Esophagus muscularis mucosa (tissue), 4 donors: ENCODE data around the gene TMEM242. TPM values are rescaled to one million over a fixed set of nuclear protein-coding genes. Genes with fewer than 3 reads are reported as not detected.
A peak's percentile ranks its signal among the peaks of the same experiment; 100 is the strongest.

Experiments used
- DNase-seq: peaks from one replicate; pipeline ENCODE4 v3.0.0-alpha.2; 2017; ENCODE audit errors: extremely low spot score
- H3K27ac ChIP-seq, 4 donors: fragments of 200-600 bp; sonication (generic); replicated peaks in 1 of 4; 1 replicate in 3 of 4; 2 replicates in 1 of 4; pipeline ENCODE4 v1.5.1; 2016 to 2019; ENCODE audit warnings: mild to moderate bottlenecking in 1 of 4
- H3K27me3 ChIP-seq, 4 donors: fragments of 200-600 bp; sonication (generic); one replicate each; pipeline versions ENCODE4 v1.5.1 to v1.6.0; 2016 to 2019
- H3K36me3 ChIP-seq, 4 donors: fragments of 200-600 bp; sonication (generic); one replicate each; pipeline ENCODE4 v1.5.1; 2016 to 2019
- H3K4me1 ChIP-seq, 4 donors: fragments of 200-600 bp; sonication (generic); one replicate each; pipeline ENCODE4 v1.5.1; 2016 to 2019
- H3K4me3 ChIP-seq, 4 donors: fragments of 200-600 bp; sonication (generic); 1 replicate in 2 of 4; 2 replicates in 2 of 4; pipeline ENCODE4 v1.5.1; 2016 to 2019; ENCODE audit warnings: mild to moderate bottlenecking in 4 of 4, moderate library complexity in 1 of 4
- H3K9me3 ChIP-seq, 4 donors: fragments of 200-600 bp; sonication (generic); 1 replicate in 3 of 4; 2 replicates in 1 of 4; pipeline ENCODE4 v1.5.1; 2016 to 2019
- CTCF ChIP-seq, 3 experiments: fragments of 200-600 bp in 2 of 3; fragments of 450-650 bp in 1 of 3; sonication (generic) in 2 of 3; IDR thresholded peaks; one replicate each; pipeline ENCODE4 v1.5.1; 2017 to 2019; ENCODE audit warnings: antibody characterized with exemption in 3 of 3, mild to moderate bottlenecking in 2 of 3, moderate library complexity in 1 of 3
- EP300 ChIP-seq: sonication (generic); formaldehyde crosslinking; IDR thresholded peaks from one replicate; pipeline ENCODE4 v1.6.1; 2017; ENCODE audit warnings: antibody characterized with exemption
- POLR2A ChIP-seq: fragments of 450-650 bp; IDR thresholded peaks from one replicate; pipeline ENCODE4 v1.6.1; 2017; ENCODE audit warnings: antibody characterized with exemption, moderate library complexity, mild to moderate bottlenecking, low read depth
- POLR2AphosphoS5 ChIP-seq, 2 donors: sonication (generic); formaldehyde crosslinking; IDR thresholded peaks; one replicate each; pipeline ENCODE4 v1.6.1; 2017; ENCODE audit warnings: antibody characterized with exemption in 2 of 2
- WGBS: methylation state at CpG from one replicate; pipeline ENCODE4 v1.1.5; 2018; 5-methylcytosine and 5-hydroxymethylcytosine counted together
- intact Hi-C: fragments of 100-400 bp; cut with DNase I; formaldehyde crosslinking; loops from one replicate; pipeline ENCODE4 v1.15.1; 2023
- total RNA-seq, 4 donors: library from RNA; depleted of rRNA; stranded (reverse); fragments of >200 nt; gene quantifications; one replicate each; pipeline versions ENCODE4 v1.1.0 to v1.2.1, GENCODE V29; 2016

Gene TMEM242
- total RNA-seq, 4 donors from 2014 or later, result 6.1 to 10.1 (median 8.0) TPM

- TF ChIP-seq POLR2AphosphoS5 (IDR thresholded peaks at IDR 0.05) (no peak), POLR2A (no peak), CTCF (IDR thresholded peaks at IDR 0.05) (no peak), EP300 (no peak)
- peak overlapping the region; percentile 74 to 82 (median 78) for H3K27ac ChIP-seq
- H3K4me1 ChIP-seq, result peaks cover 41 to 51% (median 48%) of the 10 kb centered on the region in 4 donors
- intact Hi-C loops, result no loop called here
- no peak overlapping the region for H3K4me3 ChIP-seq
- DNase-seq, result no peak
- no peaks in the 10 kb centered on the region for H3K27me3 ChIP-seq
- no peaks in the 10 kb centered on the region for H3K36me3 ChIP-seq
- WGBS, result 76% methylated on average over 4 of the region's 4 CpGs
- H3K9me3 ChIP-seq, result peaks cover 0 to 4% (median 0%) of the 10 kb centered on the region in 4 donors
Observed at GRCh38 chr6:157244780-157245179, 78.5 kb downstream of the TMEM242 start.

- peak overlapping the region; percentile 74 to 82 (median 78) for H3K27ac ChIP-seq
- H3K4me1 ChIP-seq, result peaks cover 41 to 57% (median 52%) of the 10 kb centered on the region in 4 donors
- no peak for DNase-seq
- intact Hi-C loops, result no loop called here
- no peaks in the 10 kb centered on the region for H3K27me3 ChIP-seq
- H3K36me3 ChIP-seq, result no peaks in the 10 kb centered on the region
- peak; percentile 80 to 85 for TF ChIP-seq POLR2AphosphoS5 (IDR thresholded peaks at IDR 0.05)
- TF ChIP-seq EP300, result no peak
- WGBS, result 42% methylated on average over 4 of the region's 4 CpGs
- H3K9me3 ChIP-seq, result peaks cover 0 to 4% (median 0%) of the 10 kb centered on the region in 4 donors
- no peak overlapping the region for H3K4me3 ChIP-seq
Observed at GRCh38 chr6:157244175-157244574, 79.1 kb downstream of the TMEM242 start.

- intact Hi-C loops, result no loop called here
- Histone ChIP-seq H3K4me3 (no peak overlapping the region), H3K36me3 (no peaks in the 10 kb centered on the region), H3K27me3 (no peaks in the 10 kb centered on the region), H3K9me3 (peaks cover 0 to 4% (median 0%) of the 10 kb centered on the region in 4 donors), H3K4me1 (peaks cover 41 to 61% (median 55%) of the 10 kb centered on the region in 4 donors), H3K27ac (peak overlapping the region; percentile 83 to 87 (median 86))
- TF ChIP-seq CTCF (IDR thresholded peaks at IDR 0.05), result no peak
- no peak for TF ChIP-seq POLR2AphosphoS5 (IDR thresholded peaks at IDR 0.05)
- TF ChIP-seq EP300, result no peak
- no peak for TF ChIP-seq POLR2A
- WGBS, result 97% methylated on average over 6 of the region's 6 CpGs
- DNase-seq, result no peak
Observed at GRCh38 chr6:157242791-157243190, 80.5 kb downstream of the TMEM242 start.

- intact Hi-C loops, result no loop called here
- Histone ChIP-seq H3K4me1 (peaks cover 41 to 68% (median 59%) of the 10 kb centered on the region in 4 donors), H3K4me3 (peak overlapping the region in 3 of 4 donors; percentile 39 to 53 (median 45)), H3K27ac (peak overlapping the region; percentile 83 to 87 (median 86)), H3K27me3 (peaks cover 0 to 7% (median 0%) of the 10 kb centered on the region in 4 donors), H3K9me3 (peaks cover 0 to 4% (median 0%) of the 10 kb centered on the region in 4 donors), H3K36me3 (no peaks in the 10 kb centered on the region)
- DNase-seq, result no peak
- WGBS, result 63% methylated on average over 10 of the region's 10 CpGs
- TF ChIP-seq POLR2AphosphoS5 (IDR thresholded peaks at IDR 0.05) (no peak), POLR2A (no peak), CTCF (IDR thresholded peaks at IDR 0.05) (no peak), EP300 (no peak)
Observed at GRCh38 chr6:157240960-157241311, 82.4 kb downstream of the TMEM242 start.

GRCh38 chr6:157240059-157240959, 83.0 kb downstream of the TMEM242 start:
- Histone ChIP-seq H3K9me3 (peaks cover 0 to 4% (median 0%) of the 10 kb centered on the region in 4 donors), H3K27ac (peak overlapping the region; percentile 83 to 87 (median 86)), H3K27me3 (peaks cover 0 to 11% (median 0%) of the 10 kb centered on the region in 4 donors), H3K4me1 (peaks cover 44 to 68% (median 60%) of the 10 kb centered on the region in 4 donors), H3K36me3 (no peaks in the 10 kb centered on the region), H3K4me3 (peak overlapping the region; percentile 39 to 53 (median 46))
- 23% methylated on average over 27 of the region's 28 CpGs for WGBS
- TF ChIP-seq POLR2AphosphoS5 (IDR thresholded peaks at IDR 0.05) (peak; percentile 77 to 82), CTCF (IDR thresholded peaks at IDR 0.05) (no peak)
- intact Hi-C loops, result no loop called here
- peak; percentile 95 for DNase-seq
